ENCODE results near the gene TBX20.
"Not testable (repeated sequence)": the region's sequence is repeated elsewhere in the genome, so short reads cannot be mapped to it uniquely, and the experiment has no call there.

TBX20 gene

GRCh38 chr7:35231221-35231620 is 22.7 kb downstream of the TBX20 start:
- not testable (repeated sequence) for H3K4me1 ChIP-seq (ENCODE audit: control insufficient read depth, insufficient read depth, low read depth, low read length); H2BK120ac ChIP-seq (ENCODE audit: low read depth, low read length); H3K4me3 ChIP-seq (ENCODE audit: insufficient read depth in 1 of 2, low read depth in 1 of 2, low read length in 2 of 2); H3K27ac ChIP-seq (ENCODE audit: low read length, poor library complexity, severe bottlenecking); H4K8ac ChIP-seq (ENCODE audit: low read length); H2AK5ac ChIP-seq (ENCODE audit: low read length, severe bottlenecking); H3K9me3 ChIP-seq (ENCODE audit: control insufficient read depth, low read length); H2AFZ ChIP-seq (ENCODE audit: low read depth, low read length); H4K91ac ChIP-seq (ENCODE audit: low read length); H3K4me2 ChIP-seq (ENCODE audit: low read length, poor library complexity, severe bottlenecking); H3K9ac ChIP-seq (ENCODE audit: low read length); H3K14ac ChIP-seq (ENCODE audit: low read length in 2 of 2); H3K4ac ChIP-seq (ENCODE audit: low read depth in 1 of 2, low read length in 2 of 2); H2BK15ac ChIP-seq (ENCODE audit: low read depth, poor library complexity, severe bottlenecking); H3K79me1 ChIP-seq (replicated peaks; ENCODE audit: low read length, poor library complexity, severe bottlenecking); DNase-seq; H3K36me3 ChIP-seq (ENCODE audit: control insufficient read depth in 1 of 2, insufficient read depth in 2 of 2, low read depth in 1 of 2, low read length in 2 of 2); H3K27me3 ChIP-seq (ENCODE audit: control insufficient read depth in 1 of 2, insufficient read depth in 1 of 2, low read length in 2 of 2); H2BK5ac ChIP-seq (ENCODE audit: low read depth, low read length, poor library complexity, severe bottlenecking); H3K23ac ChIP-seq (ENCODE audit: low read length in 2 of 2); H3K18ac ChIP-seq (ENCODE audit: low read depth in 1 of 2, low read length in 2 of 2); H2BK12ac ChIP-seq (ENCODE audit: low read length in 2 of 2)
- WGBS, result no CpG with 5 or more reads among the region's 3 CpGs

- H4K91ac ChIP-seq (ENCODE audit: low read length); H3K14ac ChIP-seq (ENCODE audit: low read length in 2 of 2); H3K4me2 ChIP-seq (ENCODE audit: low read length, poor library complexity, severe bottlenecking); H3K4me3 ChIP-seq (ENCODE audit: insufficient read depth in 1 of 2, low read depth in 1 of 2, low read length in 2 of 2); H2BK15ac ChIP-seq (ENCODE audit: low read depth, poor library complexity, severe bottlenecking); H3K27me3 ChIP-seq (ENCODE audit: control insufficient read depth in 1 of 2, insufficient read depth in 1 of 2, low read length in 2 of 2); H3K79me1 ChIP-seq (replicated peaks; ENCODE audit: low read length, poor library complexity, severe bottlenecking); H2BK12ac ChIP-seq (ENCODE audit: low read length in 2 of 2); H2BK120ac ChIP-seq (ENCODE audit: low read depth, low read length); H3K4me1 ChIP-seq (ENCODE audit: control insufficient read depth, insufficient read depth, low read depth, low read length); H3K36me3 ChIP-seq (ENCODE audit: control insufficient read depth in 1 of 2, insufficient read depth in 2 of 2, low read depth in 1 of 2, low read length in 2 of 2); H2AK5ac ChIP-seq (ENCODE audit: low read length, severe bottlenecking); H3K4ac ChIP-seq (ENCODE audit: low read depth in 1 of 2, low read length in 2 of 2); H2BK5ac ChIP-seq (ENCODE audit: low read depth, low read length, poor library complexity, severe bottlenecking); H3K9ac ChIP-seq (ENCODE audit: low read length); DNase-seq; H3K27ac ChIP-seq (ENCODE audit: low read length, poor library complexity, severe bottlenecking); H4K8ac ChIP-seq (ENCODE audit: low read length); H2AFZ ChIP-seq (ENCODE audit: low read depth, low read length); H3K23ac ChIP-seq (ENCODE audit: low read length in 2 of 2); H3K9me3 ChIP-seq (ENCODE audit: control insufficient read depth, low read length); H3K18ac ChIP-seq (ENCODE audit: low read depth in 1 of 2, low read length in 2 of 2): not testable (repeated sequence)
- no CpG with 5 or more reads among the region's 2 CpGs for WGBS
Observed at GRCh38 chr7:35229116-35229780, 24.7 kb downstream of the TBX20 start.

- H2AFZ ChIP-seq (ENCODE audit: low read depth, low read length); H3K4me3 ChIP-seq (ENCODE audit: insufficient read depth in 1 of 2, low read depth in 1 of 2, low read length in 2 of 2): not testable (repeated sequence)
Observed at GRCh38 chr7:35228496-35229051, 25.3 kb downstream of the TBX20 start.

GRCh38 chr7:35227438-35227837 is 26.5 kb downstream of the TBX20 start:
- not testable (repeated sequence) for H3K4ac ChIP-seq (ENCODE audit: low read depth in 1 of 2, low read length in 2 of 2); H3K4me1 ChIP-seq (ENCODE audit: control insufficient read depth, insufficient read depth, low read depth, low read length); H3K4me2 ChIP-seq (ENCODE audit: low read length, poor library complexity, severe bottlenecking); H3K9me3 ChIP-seq (ENCODE audit: control insufficient read depth, low read length); H3K27me3 ChIP-seq (ENCODE audit: control insufficient read depth in 1 of 2, insufficient read depth in 1 of 2, low read length in 2 of 2); H3K4me3 ChIP-seq (ENCODE audit: insufficient read depth in 1 of 2, low read depth in 1 of 2, low read length in 2 of 2); H2BK12ac ChIP-seq (ENCODE audit: low read length in 2 of 2); H2BK15ac ChIP-seq (ENCODE audit: low read depth, poor library complexity, severe bottlenecking); H3K14ac ChIP-seq (ENCODE audit: low read length in 2 of 2); H2BK120ac ChIP-seq (ENCODE audit: low read depth, low read length); H2AFZ ChIP-seq (ENCODE audit: low read depth, low read length); H4K8ac ChIP-seq (ENCODE audit: low read length); H3K27ac ChIP-seq (ENCODE audit: low read length, poor library complexity, severe bottlenecking); H3K18ac ChIP-seq (ENCODE audit: low read depth in 1 of 2, low read length in 2 of 2); H4K91ac ChIP-seq (ENCODE audit: low read length); H2AK5ac ChIP-seq (ENCODE audit: low read length, severe bottlenecking); H3K36me3 ChIP-seq (ENCODE audit: control insufficient read depth in 1 of 2, insufficient read depth in 2 of 2, low read depth in 1 of 2, low read length in 2 of 2); H3K23ac ChIP-seq (ENCODE audit: low read length in 2 of 2); H2BK5ac ChIP-seq (ENCODE audit: low read depth, low read length, poor library complexity, severe bottlenecking); H3K79me1 ChIP-seq (replicated peaks; ENCODE audit: low read length, poor library complexity, severe bottlenecking); H3K9ac ChIP-seq (ENCODE audit: low read length)
- DNase-seq, result peak; percentile 60
- 58% methylated on average over 5 of the region's 5 CpGs for WGBS

More at GRCh38 chr7:35228496-35229051, 25.3 kb downstream of the TBX20 start:
- H3K23ac ChIP-seq (ENCODE audit: low read length in 2 of 2); H3K9me3 ChIP-seq (ENCODE audit: control insufficient read depth, low read length); H3K14ac ChIP-seq (ENCODE audit: low read length in 2 of 2); DNase-seq; H2BK12ac ChIP-seq (ENCODE audit: low read length in 2 of 2); H3K4me2 ChIP-seq (ENCODE audit: low read length, poor library complexity, severe bottlenecking); H3K18ac ChIP-seq (ENCODE audit: low read depth in 1 of 2, low read length in 2 of 2); H3K36me3 ChIP-seq (ENCODE audit: control insufficient read depth in 1 of 2, insufficient read depth in 2 of 2, low read depth in 1 of 2, low read length in 2 of 2); H4K8ac ChIP-seq (ENCODE audit: low read length); H3K79me1 ChIP-seq (replicated peaks; ENCODE audit: low read length, poor library complexity, severe bottlenecking); H3K27me3 ChIP-seq (ENCODE audit: control insufficient read depth in 1 of 2, insufficient read depth in 1 of 2, low read length in 2 of 2); H4K91ac ChIP-seq (ENCODE audit: low read length); H2AK5ac ChIP-seq (ENCODE audit: low read length, severe bottlenecking); H3K27ac ChIP-seq (ENCODE audit: low read length, poor library complexity, severe bottlenecking); H2BK5ac ChIP-seq (ENCODE audit: low read depth, low read length, poor library complexity, severe bottlenecking); H2BK15ac ChIP-seq (ENCODE audit: low read depth, poor library complexity, severe bottlenecking); H3K4me1 ChIP-seq (ENCODE audit: control insufficient read depth, insufficient read depth, low read depth, low read length); H3K9ac ChIP-seq (ENCODE audit: low read length); H2BK120ac ChIP-seq (ENCODE audit: low read depth, low read length); H3K4ac ChIP-seq (ENCODE audit: low read depth in 1 of 2, low read length in 2 of 2): not testable (repeated sequence)
- 100% methylated on average over 1 of the region's 5 CpGs for WGBS

Data from mesenchymal stem cell (in vitro differentiated cells and primary cell).